ENCODE measurements around the gene LPCAT1. TPM values are rescaled to one million over a fixed set of nuclear protein-coding genes. Genes with fewer than 3 reads are reported as not detected.
"Not testable (repeated sequence)": the region's sequence is repeated elsewhere in the genome, so short reads cannot be mapped to it uniquely, and the experiment has no call there.

LPCAT1 gene
- total RNA-seq, 1 experiment from 2014 or later, result 49.1 TPM

- DNase-seq (ENCODE audit: low spot score), result no peak
These were observed 56.2 kb downstream of the LPCAT1 start for GRCh38 chr5:1467341-1468246.

GRCh38 chr5:1466631-1467265, 57.0 kb downstream of the LPCAT1 start:
- no peak for DNase-seq (ENCODE audit: low spot score)

GRCh38 chr5:1465966-1466471, 57.7 kb downstream of the LPCAT1 start:
- no peak for DNase-seq (ENCODE audit: low spot score)

- no peak for DNase-seq (ENCODE audit: low spot score)
These were observed 58.6 kb downstream of the LPCAT1 start for GRCh38 chr5:1465117-1465516.

- no peak for DNase-seq (ENCODE audit: low spot score)
These were observed 59.2 kb downstream of the LPCAT1 start for GRCh38 chr5:1464511-1464910.

- DNase-seq (ENCODE audit: low spot score), result no peak
These were observed 59.7 kb downstream of the LPCAT1 start for GRCh38 chr5:1464096-1464446.

GRCh38 chr5:1463326-1464095, 60.2 kb downstream of the LPCAT1 start:
- DNase-seq (ENCODE audit: low spot score), result no peak

- no peak for DNase-seq (ENCODE audit: low spot score)
These were observed 61.4 kb downstream of the LPCAT1 start for GRCh38 chr5:1462358-1462757.

GRCh38 chr5:1461396-1461795, 62.4 kb downstream of the LPCAT1 start:
- DNase-seq (ENCODE audit: low spot score), result no peak

GRCh38 chr5:1460054-1460682, 63.6 kb downstream of the LPCAT1 start:
- no peak for DNase-seq (ENCODE audit: low spot score)

GRCh38 chr5:1459435-1459834, 64.3 kb downstream of the LPCAT1 start:
- DNase-seq (ENCODE audit: low spot score), result not testable (repeated sequence)

- not testable (repeated sequence) for DNase-seq (ENCODE audit: low spot score)
These were observed 67.5 kb downstream of the LPCAT1 start for GRCh38 chr5:1456110-1456881.

- DNase-seq (ENCODE audit: low spot score), result no peak
These were observed 70.1 kb downstream of the LPCAT1 start for GRCh38 chr5:1453613-1454012.

GRCh38 chr5:1449081-1449630, 74.6 kb downstream of the LPCAT1 start:
- no peak for DNase-seq (ENCODE audit: low spot score)

- DNase-seq (ENCODE audit: low spot score), result no peak
These were observed 75.2 kb downstream of the LPCAT1 start for GRCh38 chr5:1448511-1449011.

- DNase-seq (ENCODE audit: low spot score), result peak; percentile 78
These were observed 75.9 kb downstream of the LPCAT1 start for GRCh38 chr5:1447671-1448361.

GRCh38 chr5:1446602-1447343, 77.0 kb downstream of the LPCAT1 start:
- no peak for DNase-seq (ENCODE audit: low spot score)

GRCh38 chr5:1445689-1446601, 77.8 kb downstream of the LPCAT1 start:
- DNase-seq (ENCODE audit: low spot score), result no peak

All from HT-29 (cell line).